Hematopoietic multipotent progenitor cell treated with erythropoietin and hydrocortisone succinate and interleukin-3 and kit ligand, for 6 days (in vitro differentiated cells): ENCODE measurements around the gene RAB37.

Source experiments
- DNase-seq: peaks from one replicate; pipeline ENCODE4 v3.0.0-alpha.2; 2015

Gene RAB37

GRCh38 chr17:74780443-74781238, 43.6 kb downstream of the RAB37 start:
- peak; percentile 89 for DNase-seq

- no peak for DNase-seq
These were observed 45.5 kb downstream of the RAB37 start for GRCh38 chr17:74782571-74782970.

DNA sequence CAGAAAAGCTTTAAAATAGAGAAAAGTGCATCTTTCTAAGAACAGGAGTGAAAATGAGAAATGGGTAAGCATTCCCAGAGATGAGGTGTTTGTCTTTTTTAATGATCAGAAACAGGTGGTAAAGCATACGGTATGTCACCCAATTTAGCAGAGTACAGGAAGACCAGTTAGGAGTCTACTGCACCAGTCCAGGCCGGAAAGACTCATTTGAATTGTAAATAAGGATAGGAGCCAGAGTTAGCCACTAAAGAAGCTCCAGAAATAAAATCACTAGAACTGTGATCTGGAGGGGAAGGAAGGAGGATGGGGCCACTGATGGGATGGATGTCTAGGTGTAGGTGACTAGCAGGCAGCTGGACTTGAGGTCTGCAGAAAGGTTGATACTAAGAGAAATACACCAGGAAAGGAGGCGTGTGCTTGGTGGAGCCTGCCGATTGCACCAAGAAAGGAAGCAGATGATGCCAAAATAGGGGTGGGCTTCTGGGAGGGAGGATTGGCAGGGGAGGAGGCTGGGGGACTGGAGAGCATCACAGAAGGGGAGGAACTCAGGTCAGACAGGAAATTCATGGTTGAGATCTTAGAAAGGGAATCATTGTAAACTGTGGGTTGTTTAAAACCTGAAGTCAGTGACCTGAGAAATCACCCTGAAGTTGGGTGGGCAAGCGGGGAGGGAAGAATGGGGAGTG, 47.2 kb downstream of the RAB37 start:
- DNase-seq, result no peak

GRCh38 chr17:74785096-74785980, 48.3 kb downstream of the RAB37 start:
- no peak for DNase-seq

- no peak for DNase-seq
These were observed 48.9 kb downstream of the RAB37 start for GRCh38 chr17:74785981-74786360.

DNA sequence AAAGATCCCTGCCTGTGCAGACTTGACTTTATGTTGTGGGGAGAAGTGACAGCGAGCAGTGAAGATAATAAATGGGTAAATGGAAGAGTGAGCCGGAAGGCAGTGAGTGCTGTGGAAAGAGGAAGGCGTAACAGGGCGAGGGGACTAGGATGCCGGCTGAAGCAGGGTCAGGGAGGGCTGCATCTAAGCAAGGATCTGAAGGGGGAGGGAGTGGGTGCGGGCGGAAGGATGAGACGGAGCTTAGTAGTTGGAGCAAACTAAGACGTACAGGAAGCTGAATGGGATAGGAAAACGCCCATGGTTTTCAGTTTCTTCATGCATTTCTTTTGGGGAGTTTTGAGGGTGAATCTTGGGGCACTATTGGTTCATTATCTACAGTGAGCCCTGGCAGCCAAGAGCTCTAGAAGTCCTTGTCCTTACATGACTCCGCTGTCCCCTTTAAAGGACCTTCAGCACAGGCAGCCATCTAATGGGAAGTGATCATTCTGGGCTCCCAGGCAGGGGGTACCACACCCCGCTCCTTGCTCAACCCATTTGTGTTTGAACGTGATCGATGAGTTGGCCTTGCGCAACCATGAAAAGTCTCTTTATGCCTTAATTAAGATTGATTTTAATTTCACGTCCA, 49.5 kb downstream of the RAB37 start:
- DNase-seq, result peak; percentile 16

DNA sequence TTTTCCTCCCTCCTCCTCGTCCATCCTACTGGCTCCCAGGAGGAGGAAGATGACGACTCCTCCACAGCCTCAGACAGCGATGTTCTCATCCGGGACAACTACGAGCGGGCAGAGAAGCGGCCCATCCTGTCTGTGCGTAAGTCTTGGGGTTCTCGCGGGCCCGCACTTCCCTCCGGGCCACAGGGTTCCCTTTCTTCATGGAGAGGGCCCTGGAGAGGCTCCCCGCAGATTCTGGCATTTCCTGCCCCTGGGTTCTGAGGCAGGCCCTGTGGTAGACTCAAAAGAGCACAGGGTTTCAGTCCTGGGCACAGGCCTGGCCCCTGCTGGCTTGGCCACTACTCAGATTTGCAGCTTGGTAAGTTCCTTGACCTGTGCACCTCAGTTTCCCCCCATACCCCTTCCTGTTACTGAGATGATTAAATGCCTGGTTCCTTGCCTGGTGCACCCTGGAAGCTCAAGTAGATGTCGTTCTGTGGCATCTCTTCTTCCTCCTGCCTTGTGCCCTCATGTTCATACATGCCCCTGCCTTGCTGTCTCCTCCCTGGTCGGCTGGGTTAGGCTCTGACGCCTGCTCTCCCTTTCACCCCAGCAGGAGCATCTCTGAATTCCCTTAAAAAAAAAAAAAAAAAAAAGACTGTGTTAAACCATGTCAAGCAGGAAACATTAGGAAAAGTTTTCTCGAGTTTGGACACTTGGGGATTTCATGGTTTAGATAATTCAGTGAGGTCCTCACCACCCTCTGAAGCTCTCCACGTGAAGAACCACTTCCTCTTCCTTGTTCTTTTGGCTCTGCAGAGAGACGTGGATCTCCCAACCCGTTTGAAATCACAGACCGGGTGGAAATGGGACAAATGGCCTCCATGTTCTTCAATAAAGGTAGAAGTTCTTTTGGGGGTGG, 53.4 kb downstream of the RAB37 start:
- no peak for DNase-seq

- no peak for DNase-seq
These were observed 55.6 kb downstream of the RAB37 start for GRCh38 chr17:74792586-74793105.

DNA sequence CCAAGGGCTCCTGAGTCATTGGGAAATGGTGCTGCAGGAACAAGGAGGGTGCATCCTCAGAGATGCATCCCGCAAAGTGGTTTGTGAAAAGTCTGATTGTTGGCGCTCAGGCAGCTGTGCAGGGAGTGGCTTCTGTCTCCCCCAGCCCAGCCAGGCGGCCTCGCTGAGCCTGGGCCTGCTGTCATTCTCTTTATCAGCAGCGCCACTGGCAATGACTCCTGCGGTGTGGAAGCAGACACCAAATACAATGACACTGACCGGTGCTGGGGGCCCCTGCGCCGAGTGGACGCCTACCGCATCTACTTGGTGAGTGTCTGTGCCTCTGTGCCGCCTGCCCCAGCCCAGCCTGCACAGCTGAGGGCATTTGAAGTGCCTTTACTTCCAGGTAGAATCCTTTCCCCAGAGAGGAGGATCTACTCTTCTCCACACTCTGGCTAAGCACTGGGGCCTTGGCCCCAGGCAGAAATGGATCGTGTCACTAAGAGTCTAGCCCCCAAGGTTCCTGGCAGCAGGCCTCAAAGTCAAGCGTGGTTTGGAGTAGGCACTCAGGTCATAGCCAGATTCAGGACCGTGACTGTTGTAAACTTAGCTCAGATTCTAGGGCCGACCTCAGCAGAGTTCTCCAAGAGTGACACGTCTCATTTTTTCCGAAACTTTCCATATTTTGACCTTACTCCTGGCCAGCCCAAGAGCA, 58.4 kb downstream of the RAB37 start:
- no peak for DNase-seq

- no peak for DNase-seq
These were observed 59.2 kb downstream of the RAB37 start for GRCh38 chr17:74796211-74796610.

DNA sequence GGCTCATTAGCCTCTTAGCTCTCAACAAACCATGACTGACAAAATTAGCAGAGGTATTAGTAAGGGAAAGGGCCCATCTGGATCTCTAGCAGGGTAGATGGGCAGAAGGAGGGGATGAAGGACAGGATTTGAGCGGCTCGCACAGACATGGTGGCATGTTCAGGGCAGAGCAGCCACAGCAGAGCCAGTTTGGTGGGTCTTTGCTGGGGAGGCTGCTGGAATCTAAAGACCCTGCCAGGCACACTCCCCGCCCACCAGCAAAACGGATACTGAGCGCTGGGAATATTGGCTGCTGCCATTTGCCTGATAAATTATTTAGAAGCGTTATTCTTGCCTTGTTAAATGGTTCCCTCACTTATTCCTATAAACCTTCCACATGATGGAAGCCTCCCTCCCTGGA, 59.8 kb downstream of the RAB37 start:
- DNase-seq, result no peak
